Dermis lymphatic vessel endothelial cell (primary cell): ENCODE measurements around the gene EIF3C. TPM values are rescaled to one million over a fixed set of nuclear protein-coding genes. Genes with fewer than 3 reads are reported as not detected.

ENCODE experiments used
- total RNA-seq: library from RNA; depleted of rRNA; stranded (reverse); fragments of >200 nt; gene quantifications from 2 replicates; pipeline ENCODE4 v1.2.1, GENCODE V29; 2014

Gene EIF3C
- 197 and 204 TPM in 2 replicates for total RNA-seq

GRCh38 chr16:28711220-28712083 lies at the start of gene EIF3C:
EIF3C (plus strand) TSS chr16:28711464; CDS start chr16:28711687, 223 bp downstream.

GRCh38 chr16:28751487-28751886 lies 40.2 kb downstream of the EIF3C start, which contains the start of gene NPIPB9:
NPIPB9 (plus strand) TSS chr16:28751787.

Other genes starting within 250 kb of the EIF3C start
- gene NPIPB7, start 239.1 kb upstream of the EIF3C start, total RNA-seq = not detected in 2 replicates
- gene CLN3, start 219.4 kb upstream of the EIF3C start, total RNA-seq = 16.2 and 18.4 TPM in 2 replicates
- gene APOBR, start 216.8 kb upstream of the EIF3C start, total RNA-seq = under 0.01 TPM in 2 replicates
- not detected in 2 replicates for gene IL27, start 204.6 kb upstream of the EIF3C start, total RNA-seq
- gene NUPR1, start 172.5 kb upstream of the EIF3C start, total RNA-seq = 4.0 and 5.3 TPM in 2 replicates
- 8.9 and 9.1 TPM in 2 replicates for gene SGF29, start 157.5 kb upstream of the EIF3C start, total RNA-seq
- gene SULT1A2, start 114.4 kb upstream of the EIF3C start, total RNA-seq = not detected in 2 replicates
- gene SULT1A1, start 101.4 kb upstream of the EIF3C start, total RNA-seq = 0.87 and 3.2 TPM in 2 replicates
- 0.22 and 0.34 TPM in 2 replicates for gene NPIPB8, start 73.4 kb upstream of the EIF3C start, total RNA-seq
- 0.87 and 1.7 TPM in 2 replicates for gene NPIPB9, start 40.3 kb downstream of the EIF3C start, total RNA-seq
- gene ATXN2L, start 111.5 kb downstream of the EIF3C start, total RNA-seq = 19.4 and 20.2 TPM in 2 replicates
- 88.3 and 107 TPM in 2 replicates for gene TUFM, start 134.9 kb downstream of the EIF3C start, total RNA-seq
- 6.6 and 8.2 TPM in 2 replicates for gene SH2B1, start 152.4 kb downstream of the EIF3C start, total RNA-seq
- 0.17 TPM in 1 of 2 replicates, not detected in the other for gene ATP2A1, start 167.0 kb downstream of the EIF3C start, total RNA-seq
- gene RABEP2, start 213.8 kb downstream of the EIF3C start, total RNA-seq = 33.1 and 36.9 TPM in 2 replicates
- not detected in 2 replicates for gene CD19, start 220.5 kb downstream of the EIF3C start, total RNA-seq
- 21.9 and 22.3 TPM in 2 replicates for gene NFATC2IP, start 239.5 kb downstream of the EIF3C start, total RNA-seq